GM19467 (cell line): ENCODE measurements around the gene PSMB3.
A peak's percentile ranks its signal among the peaks of the same experiment; 100 is the strongest.
"Not testable (repeated sequence)": the region's sequence is repeated elsewhere in the genome, so short reads cannot be mapped to it uniquely, and the experiment has no call there.

Source experiments
- ATAC-seq: cut with Tn5 transposase; IDR thresholded peaks from one replicate; pipeline ENCODE4 v1.9.1; 2021; ENCODE audit warnings: mild to moderate bottlenecking, moderate library complexity; ENCODE audit not compliant: unreplicated experiment

Gene PSMB3

GRCh38 chr17:38748149-38748891 lies 4.2 kb upstream of the PSMB3 start, which contains the start of gene PCGF2:
Gene PCGF2 (minus strand): TSS chr17:38748336. CDS start chr17:38740402, 7,934 bp downstream.
- no peak for ATAC-seq

GRCh38 chr17:38748892-38749222 lies 3.7 kb upstream of the PSMB3 start:
- ATAC-seq = no peak

GRCh38 chr17:38749223-38750043 lies 3.1 kb upstream of the PSMB3 start:
- no peak for ATAC-seq

GRCh38 chr17:38750044-38750311 lies 2.6 kb upstream of the PSMB3 start:
- no peak for ATAC-seq

- ATAC-seq = no peak
Observed at GRCh38 chr17:38750312-38751121, 2.0 kb upstream of the PSMB3 start.

- no peak for ATAC-seq
Observed at GRCh38 chr17:38751144-38751807, 1.3 kb upstream of the PSMB3 start.

- peak; percentile 19 for ATAC-seq
Observed at GRCh38 chr17:38751808-38752307, 683 bp upstream of the PSMB3 start.

- no peak for ATAC-seq
Observed at GRCh38 chr17:38753071-38753506, 548 bp downstream of the PSMB3 start.

GRCh38 chr17:38761612-38762011 lies 9.1 kb downstream of the PSMB3 start:
- no peak for ATAC-seq

- ATAC-seq = no peak
Observed at GRCh38 chr17:38762231-38762630, 9.7 kb downstream of the PSMB3 start.

- ATAC-seq = no peak
Observed at GRCh38 chr17:38766341-38766740, 13.8 kb downstream of the PSMB3 start.

- no peak for ATAC-seq
Observed at GRCh38 chr17:38768417-38768816, 15.9 kb downstream of the PSMB3 start.

- no peak for ATAC-seq
Observed at GRCh38 chr17:38773258-38773657, 20.7 kb downstream of the PSMB3 start.

GRCh38 chr17:38777641-38778250 lies 25.2 kb downstream of the PSMB3 start:
- no peak for ATAC-seq

- ATAC-seq = no peak
Observed at GRCh38 chr17:38779965-38780752, 27.6 kb downstream of the PSMB3 start.

GRCh38 chr17:38783227-38783626 lies 30.7 kb downstream of the PSMB3 start:
- ATAC-seq = no peak

GRCh38 chr17:38786372-38786771 lies 33.8 kb downstream of the PSMB3 start:
- ATAC-seq = no peak

- not testable (repeated sequence) for ATAC-seq
Observed at GRCh38 chr17:38787999-38788398, 35.5 kb downstream of the PSMB3 start.

- ATAC-seq = no peak
Observed at GRCh38 chr17:38789185-38789584, 36.6 kb downstream of the PSMB3 start.
